Measurements from ENCODE around the gene STK31.
"Not testable (repeated sequence)": the region's sequence is repeated elsewhere in the genome, so short reads cannot be mapped to it uniquely, and the experiment has no call there.

Gene STK31

GRCh38 chr7:23811540-23811939, 101.5 kb downstream of the STK31 start:
- no peak for DNase-seq

GRCh38 chr7:23828125-23828524, 118.1 kb downstream of the STK31 start:
- not testable (repeated sequence) for DNase-seq

GRCh38 chr7:23832733-23833132, 122.7 kb downstream of the STK31 start:
- not testable (repeated sequence) for DNase-seq

GRCh38 chr7:23833405-23833804, 123.4 kb downstream of the STK31 start:
- DNase-seq: no peak

GRCh38 chr7:23844837-23845236, 134.8 kb downstream of the STK31 start:
- not testable (repeated sequence) for DNase-seq

- no peak for DNase-seq
Observed at GRCh38 chr7:23852135-23852534, 142.1 kb downstream of the STK31 start.

- no peak for DNase-seq
Observed at GRCh38 chr7:23852988-23853387, 143.0 kb downstream of the STK31 start.

- no peak for DNase-seq
Observed at GRCh38 chr7:23863209-23863787, 153.3 kb downstream of the STK31 start.

- no peak for DNase-seq
Observed at GRCh38 chr7:23864973-23865372, 155.0 kb downstream of the STK31 start.

GRCh38 chr7:23873306-23873705, 163.3 kb downstream of the STK31 start:
- DNase-seq: no peak

GRCh38 chr7:23876526-23876925, 166.5 kb downstream of the STK31 start:
- not testable (repeated sequence) for DNase-seq
